Left lung (tissue), 10 donors: Measurements from ENCODE around the gene MPZL1. TPM values are rescaled to one million over a fixed set of nuclear protein-coding genes. Genes with fewer than 3 reads are reported as not detected.

Experiments
- ATAC-seq: fragments of 200-7000 bp; cut with Tn5 transposase; one replicate; pipeline ENCODE4 v1.9.1; 2020; ENCODE audit warnings: moderate library complexity
- DNase-seq, 4 donors: peaks; one replicate each; pipeline ENCODE4 v3.0.0-alpha.2; 2013 to 2020
- H3K27ac ChIP-seq, 2 donors: fragments of 200-600 bp; sonication (generic) in 1 of 2; one replicate each; pipeline versions ENCODE4 v1.5.0 to v1.8.0; 2020 to 2021
- H3K27me3 ChIP-seq, 2 donors: fragments of 200-600 bp; sonication (generic) in 1 of 2; one replicate each; pipeline versions ENCODE4 v1.5.0 to v1.8.0; 2020 to 2021
- H3K36me3 ChIP-seq, 2 donors: fragments of 200-600 bp; sonication (generic) in 1 of 2; one replicate each; pipeline versions ENCODE4 v1.5.0 to v1.8.0; 2020 to 2021
- H3K4me1 ChIP-seq, 2 donors: fragments of 200-600 bp; one replicate each; pipeline ENCODE4 v1.8.0; 2021
- H3K4me3 ChIP-seq, 2 donors: fragments of 200-600 bp; sonication (generic) in 1 of 2; one replicate each; pipeline versions ENCODE4 v1.5.0 to v1.8.0; 2020 to 2021; ENCODE audit warnings: mild to moderate bottlenecking in 1 of 2
- H3K9me3 ChIP-seq, 2 donors: fragments of 200-600 bp; sonication (generic) in 1 of 2; one replicate each; pipeline versions ENCODE4 v1.5.0 to v1.8.0; 2020 to 2021
- CTCF ChIP-seq, 2 donors: fragments of 200-600 bp; sonication (generic) in 1 of 2; IDR thresholded peaks; one replicate each; pipeline versions ENCODE4 v1.5.0 to v1.8.0; 2021; ENCODE audit warnings: antibody characterized with exemption in 2 of 2
- intact Hi-C, 2 donors: fragments of 100-400 bp; cut with DNase I; formaldehyde crosslinking; loops; one replicate each; pipeline versions ENCODE4 v1.11.2 to v1.14.2; 2022
- polyA plus RNA-seq, 6 donors: library from polyadenylated mRNA; unstranded; fragments of 120-200 nt; gene quantifications; one replicate each; pipeline ENCODE4 v1.2.1, GENCODE V29; 2013; ENCODE audit not compliant: insufficient read length in 6 of 6
- total RNA-seq, 2 donors: library from RNA; stranded (reverse); fragmentation: NEBNext Ultra II Directional; extraction: Animal tissue kit (Norgen Biotek cat#: 25700); gene quantifications; one replicate each; pipeline ENCODE4 v1.2.1, GENCODE V29; 2021
- donor health status: DM: no; HTN: yes; CAD: no.
- donor health status: DM: no; HTN: no; CAD: no.

Gene MPZL1
- total and polyA plus RNA-seq, 8 donors, result 110 to 148 (median 122) TPM

GRCh38 chr1:167728818-167729410 is 7.1 kb downstream of the MPZL1 start:
- no peaks in the 10 kb centered on the region for H3K27me3 ChIP-seq
- H3K9me3 ChIP-seq, result no peaks in the 10 kb centered on the region
- DNase-seq (no peak), ATAC-seq (no peak)
- H3K27ac ChIP-seq, result no peak overlapping the region
- intact Hi-C loops, result no loop called here
- peaks cover 2 to 14% of the 10 kb centered on the region in 2 donors for H3K4me1 ChIP-seq
- H3K4me3 ChIP-seq, result no peak overlapping the region
- no peak for TF ChIP-seq CTCF (IDR thresholded peaks at IDR 0.05)
- peaks cover 0 to 9% of the 10 kb centered on the region in 2 donors for H3K36me3 ChIP-seq

- Histone ChIP-seq H3K4me1 (peaks cover 0 to 5% of the 10 kb centered on the region in 2 donors), H3K9me3 (no peaks in the 10 kb centered on the region), H3K27ac (no peak overlapping the region), H3K27me3 (no peaks in the 10 kb centered on the region), H3K36me3 (peaks cover 0 to 15% of the 10 kb centered on the region in 2 donors), H3K4me3 (no peak overlapping the region)
- intact Hi-C loops, result no loop called here
- no peak for TF ChIP-seq CTCF (IDR thresholded peaks at IDR 0.05)
- DNase-seq (no peak), ATAC-seq (no peak)
Measured at GRCh38 chr1:167734227-167734626, 12.4 kb downstream of the MPZL1 start.

GRCh38 chr1:167734841-167735240 is 13.1 kb downstream of the MPZL1 start:
- Histone ChIP-seq H3K9me3 (no peaks in the 10 kb centered on the region), H3K36me3 (peaks cover 0 to 15% of the 10 kb centered on the region in 2 donors), H3K4me1 (peaks cover 0 to 10% of the 10 kb centered on the region in 2 donors), H3K27ac (no peak overlapping the region), H3K27me3 (no peaks in the 10 kb centered on the region), H3K4me3 (no peak overlapping the region)
- DNase-seq (no peak), ATAC-seq (no peak)
- no peak for TF ChIP-seq CTCF (IDR thresholded peaks at IDR 0.05)
- intact Hi-C loops, result no loop called here

GRCh38 chr1:167737169-167737568 is 15.4 kb downstream of the MPZL1 start:
- no peak overlapping the region for H3K27ac ChIP-seq

GRCh38 chr1:167738158-167738557 is 16.4 kb downstream of the MPZL1 start:
- Histone ChIP-seq H3K4me3 (no peak overlapping the region), H3K27ac (no peak overlapping the region), H3K27me3 (no peaks in the 10 kb centered on the region), H3K9me3 (no peaks in the 10 kb centered on the region), H3K4me1 (peaks cover 0 to 10% of the 10 kb centered on the region in 2 donors), H3K36me3 (peaks cover 0 to 5% of the 10 kb centered on the region in 2 donors)
- ATAC-seq (no peak), DNase-seq (no peak)
- TF ChIP-seq CTCF (IDR thresholded peaks at IDR 0.05), result no peak
- intact Hi-C loops, result no loop called here

More at GRCh38 chr1:167737169-167737568, 15.4 kb downstream of the MPZL1 start:
- Histone ChIP-seq H3K36me3 (peaks cover 0 to 5% of the 10 kb centered on the region in 2 donors), H3K4me1 (peaks cover 0 to 10% of the 10 kb centered on the region in 2 donors), H3K27me3 (no peaks in the 10 kb centered on the region), H3K4me3 (no peak overlapping the region), H3K9me3 (no peaks in the 10 kb centered on the region)
- peak; percentile 19 for ATAC-seq
- no peak for TF ChIP-seq CTCF (IDR thresholded peaks at IDR 0.05)
- intact Hi-C loops, result no loop called here
- DNase-seq, result no peak
